ENCODE data around the gene ERGIC2. TPM values are rescaled to one million over a fixed set of nuclear protein-coding genes. Genes with fewer than 3 reads are reported as not detected.
A peak's percentile ranks its signal among the peaks of the same experiment; 100 is the strongest.

ERGIC2 gene
- polyA plus RNA-seq, 3 donors = 5.9 to 59.0 (median 52.7) TPM

GRCh38 chr12:29425722-29426121 lies 44.8 kb upstream of the ERGIC2 start:
- H3K36me3 Mint-ChIP-seq = peaks cover 0 to 7% of the 10 kb centered on the region in 2 donors
- Histone ChIP-seq H3K9ac (ENCODE audit: insufficient read depth, low read length, poor library complexity, severe bottlenecking) (no peak overlapping the region), H3K27me3 (ENCODE audit: control insufficient read depth in 2 of 2, insufficient read depth in 2 of 2, low read length in 2 of 2) (peaks cover 0 to 7% of the 10 kb centered on the region in 2 donors), H3K79me2 (ENCODE audit: insufficient read depth, low read length) (no peaks in the 10 kb centered on the region), H3K4me2 (replicated peaks; ENCODE audit: extremely low read depth, low read length, poor library complexity, severe bottlenecking) (no peak overlapping the region), H3K4me3 (replicated peaks in 1 of 3; ENCODE audit: low read depth in 2 of 3, low read length in 3 of 3) (no peak overlapping the region), H3K9me3 (replicated peaks in 1 of 2; ENCODE audit: control insufficient read depth in 1 of 2, insufficient read depth in 1 of 2, low read length in 2 of 2) (peaks cover 0 to 2% of the 10 kb centered on the region in 2 donors), H4K20me1 (ENCODE audit: insufficient read depth, low read length) (no peaks in the 10 kb centered on the region), H3K27ac (ENCODE audit: low read depth in 1 of 2, low read length in 2 of 2) (no peak overlapping the region), H2AFZ (ENCODE audit: insufficient read depth, low read depth, low read length, poor library complexity, severe bottlenecking) (no peak overlapping the region), H3K36me3 (replicated peaks in 1 of 2; ENCODE audit: control insufficient read depth in 1 of 2, insufficient read depth in 2 of 2, low read length in 2 of 2) (no peaks in the 10 kb centered on the region), H3K4me1 (ENCODE audit: control insufficient read depth in 1 of 2, insufficient read depth in 2 of 2, low read length in 2 of 2) (peaks cover 33 to 38% of the 10 kb centered on the region in 2 donors)
- no CpG with 5 or more reads among the region's 2 CpGs for WGBS (ENCODE audit: insufficient coverage)
- peaks cover 0 to 10% (median 4%) of the 10 kb centered on the region in 7 donors for H3K9me3 Mint-ChIP-seq
- DNase-seq = no peak
- TF ChIP-seq CTCF (IDR thresholded peaks at IDR 0.05) = no peak
- no peak overlapping the region for H3K4me3 Mint-ChIP-seq
- peak overlapping the region in 1 of 7 donors; percentile 15 for H3K27ac Mint-ChIP-seq
- peaks cover 0 to 9% (median 3%) of the 10 kb centered on the region in 3 donors for H3K27me3 Mint-ChIP-seq (ENCODE audit: low read depth in 3 of 3)
- peaks cover 37% of the 10 kb centered on the region for H3K4me1 Mint-ChIP-seq
- intact Hi-C loops (cut with micrococcal nuclease) = loop anchor here (5.0 to 10.0 kb wide), 3 partner anchors 43 to 261 kb away; partner anchors contain the start of gene ERGIC2 (in 1 of the 2)

- no peak for TF ChIP-seq CTCF (IDR thresholded peaks at IDR 0.05)
- Mint-ChIP-seq H3K27ac (no peak overlapping the region), H3K4me3 (no peak overlapping the region), H3K36me3 (no peaks in the 10 kb centered on the region), H3K4me1 (no peaks in the 10 kb centered on the region), H3K9me3 (peaks cover 1 to 8% (median 6%) of the 10 kb centered on the region in 7 donors), H3K27me3 (ENCODE audit: low read depth in 3 of 3) (peaks cover 8 to 21% (median 16%) of the 10 kb centered on the region in 3 donors)
- H3K4me2 ChIP-seq (replicated peaks; ENCODE audit: extremely low read depth, low read length, poor library complexity, severe bottlenecking) = no peak overlapping the region
- H3K4me3 ChIP-seq (replicated peaks in 1 of 3; ENCODE audit: low read depth in 2 of 3, low read length in 3 of 3) = no peak overlapping the region
- no peaks in the 10 kb centered on the region for H4K20me1 ChIP-seq (ENCODE audit: insufficient read depth, low read length)
- H3K27me3 ChIP-seq (ENCODE audit: control insufficient read depth in 2 of 2, insufficient read depth in 2 of 2, low read length in 2 of 2) = peaks cover 13 to 18% of the 10 kb centered on the region in 2 donors
- H3K9ac ChIP-seq (ENCODE audit: insufficient read depth, low read length, poor library complexity, severe bottlenecking) = no peak overlapping the region
- H3K4me1 ChIP-seq (ENCODE audit: control insufficient read depth in 1 of 2, insufficient read depth in 2 of 2, low read length in 2 of 2) = no peaks in the 10 kb centered on the region
- H3K79me2 ChIP-seq (ENCODE audit: insufficient read depth, low read length) = no peaks in the 10 kb centered on the region
- no peak for DNase-seq
- no peak overlapping the region for H2AFZ ChIP-seq (ENCODE audit: insufficient read depth, low read depth, low read length, poor library complexity, severe bottlenecking)
- H3K36me3 ChIP-seq (replicated peaks in 1 of 2; ENCODE audit: control insufficient read depth in 1 of 2, insufficient read depth in 2 of 2, low read length in 2 of 2) = no peaks in the 10 kb centered on the region
- intact Hi-C loops (cut with micrococcal nuclease) = no loop called here
- no peak overlapping the region for H3K27ac ChIP-seq (ENCODE audit: low read depth in 1 of 2, low read length in 2 of 2)
- H3K9me3 ChIP-seq (replicated peaks in 1 of 2; ENCODE audit: control insufficient read depth in 1 of 2, insufficient read depth in 1 of 2, low read length in 2 of 2) = no peaks in the 10 kb centered on the region
These were observed 35.8 kb upstream of the ERGIC2 start for GRCh38 chr12:29416748-29417147.

Measured in CD14-positive monocyte (primary cell).